ENCODE measurements around the gene ZNF501. TPM values are rescaled to one million over a fixed set of nuclear protein-coding genes. Genes with fewer than 3 reads are reported as not detected.

ZNF501 gene
- not detected in 5 replicates for total RNA-seq (2022; extraction: Qiagen RNA extraction)

GRCh38 chr3:44729384-44729910 is at the start of gene ZNF501:
Gene ZNF501, plus strand, starts transcription at chr3:44729635. Its CDS starts 4,787 bp downstream, at chr3:44734422.

GRCh38 chr3:44712455-44713075 is 16.9 kb upstream of the ZNF501 start, which contains the start of gene ZNF502:
Gene ZNF502, plus strand, starts transcription at chr3:44712660. Its CDS starts 7,602 bp downstream, at chr3:44720262.

GRCh38 chr3:44761424-44762169 is 32.2 kb downstream of the ZNF501 start, which contains the start of the genes KIAA1143 and KIF15:
Gene KIAA1143, minus strand, starts transcription at chr3:44761619. Its CDS starts 17 bp downstream, at chr3:44761602.
Gene KIF15, plus strand, starts transcription at chr3:44761794. Its CDS starts 72 bp downstream, at chr3:44761866.

Other genes with a start within 250 kb of the ZNF501 start
- gene ZKSCAN7, start 174.4 kb upstream of the ZNF501 start, total RNA-seq (2022; extraction: Qiagen RNA extraction), result not detected in 5 replicates
- gene ZNF660, start 144.7 kb upstream of the ZNF501 start, total RNA-seq (2022; extraction: Qiagen RNA extraction), result not detected in 5 replicates
- 1.2 to 2.0 TPM (median 1.8 TPM) in 5 replicates for gene ZNF197, start 104.6 kb upstream of the ZNF501 start, total RNA-seq (2022; extraction: Qiagen RNA extraction)
- 4.5 to 6.0 TPM (median 5.4 TPM) in 5 replicates for gene ZNF35, start 80.9 kb upstream of the ZNF501 start, total RNA-seq (2022; extraction: Qiagen RNA extraction)
- gene ZNF502, start 17.0 kb upstream of the ZNF501 start, total RNA-seq (2022; extraction: Qiagen RNA extraction), result 1.2 to 2.2 TPM (median 1.5 TPM) in 5 replicates
- gene KIAA1143, start 32.0 kb downstream of the ZNF501 start, total RNA-seq (2022; extraction: Qiagen RNA extraction), result 11.1 to 15.6 TPM (median 14.7 TPM) in 5 replicates
- gene KIF15, start 32.2 kb downstream of the ZNF501 start, total RNA-seq (2022; extraction: Qiagen RNA extraction), result 7.3 to 13.8 TPM (median 8.1 TPM) in 5 replicates
- gene TMEM42, start 132.3 kb downstream of the ZNF501 start, total RNA-seq (2022; extraction: Qiagen RNA extraction), result 6.7 to 11.9 TPM (median 10.4 TPM) in 5 replicates
- gene TGM4, start 145.0 kb downstream of the ZNF501 start, total RNA-seq (2022; extraction: Qiagen RNA extraction), result 0.03 to 0.10 TPM (median 0.04 TPM) in 5 replicates
- 37.8 to 40.0 TPM (median 39.3 TPM) in 5 replicates for gene ZDHHC3, start 246.5 kb downstream of the ZNF501 start, total RNA-seq (2022; extraction: Qiagen RNA extraction)
- 44.5 to 54.2 TPM (median 47.4 TPM) in 5 replicates for gene EXOSC7, start 246.6 kb downstream of the ZNF501 start, total RNA-seq (2022; extraction: Qiagen RNA extraction)